Mucosa of descending colon (tissue), 3 donors: ENCODE measurements around the gene EVA1A. TPM values are rescaled to one million over a fixed set of nuclear protein-coding genes. Genes with fewer than 3 reads are reported as not detected.

Experiments
- ATAC-seq: fragments of 200-7000 bp; cut with Tn5 transposase; one replicate; pipeline ENCODE4 v1.9.1; 2020; ENCODE audit warnings: mild to moderate bottlenecking, moderate library complexity
- DNase-seq, 3 donors: peaks; one replicate each; pipeline ENCODE4 v3.0.0-alpha.2; 2020
- H3K36me3 ChIP-seq: fragments of 200-600 bp; one replicate; pipeline ENCODE4 v1.8.0; 2021; ENCODE audit warnings: low read depth, mild to moderate bottlenecking
- H3K4me1 ChIP-seq: fragments of 200-600 bp; one replicate; pipeline ENCODE4 v1.8.0; 2021; ENCODE audit warnings: low read depth, mild to moderate bottlenecking
- H3K4me3 ChIP-seq: fragments of 200-600 bp; one replicate; pipeline ENCODE4 v1.8.0; 2021; ENCODE audit warnings: mild to moderate bottlenecking
- H3K9me3 ChIP-seq: fragments of 200-600 bp; one replicate; pipeline ENCODE4 v1.8.0; 2021; ENCODE audit warnings: mild to moderate bottlenecking
- CTCF ChIP-seq: fragments of 200-600 bp; IDR thresholded peaks from one replicate; pipeline ENCODE4 v1.8.0; 2022; ENCODE audit warnings: antibody characterized with exemption, mild to moderate bottlenecking
- intact Hi-C, 2 donors: fragments of 100-400 bp; cut with DNase I in 1 of 2; cut with micrococcal nuclease in 1 of 2; formaldehyde crosslinking; loops; one replicate each; pipeline versions ENCODE4 v1.11.0 to v1.11.1; 2022; cut with DNase I, micrococcal nuclease
- total RNA-seq, 3 donors: library from RNA; stranded (reverse); fragmentation: NEBNext Ultra II Directional in 2 of 3; extraction: Animal tissue kit (Norgen Biotek cat#: 25700) in 2 of 3; gene quantifications; one replicate each; pipeline versions ENCODE4 v1.2.1 to v1.2.4, GENCODE V29; 2021 to 2023
- donor health status: DM: no; HTN: no; CAD: no; lungs with moderate emphysema.
- donor health status: DM: no; HTN: no; CAD: no.
- donor health status: DM: no; HTN: yes; CAD: no.

Gene EVA1A
- total RNA-seq, 3 donors from 2014 or later, result 0.72 to 1.3 TPM; not detected in 1

GRCh38 chr2:75525434-75526310 is 35.1 kb downstream of the EVA1A start:
- no peak overlapping the region for H3K4me3 ChIP-seq
- ATAC-seq (no peak), DNase-seq (no peak)
- intact Hi-C loops, result no loop called here
- no peak for TF ChIP-seq CTCF
- H3K9me3 ChIP-seq, result no peaks in the 10 kb centered on the region
- H3K36me3 ChIP-seq, result no peaks in the 10 kb centered on the region
- no peaks in the 10 kb centered on the region for H3K4me1 ChIP-seq

GRCh38 chr2:75524276-75524911 is 36.3 kb downstream of the EVA1A start:
- no peaks in the 10 kb centered on the region for H3K9me3 ChIP-seq
- H3K4me1 ChIP-seq, result no peaks in the 10 kb centered on the region
- intact Hi-C loops, result no loop called here
- H3K4me3 ChIP-seq, result no peak overlapping the region
- no peak for DNase-seq
- no peak for TF ChIP-seq CTCF
- no peak for ATAC-seq
- H3K36me3 ChIP-seq, result no peaks in the 10 kb centered on the region

GRCh38 chr2:75523313-75524275 is 37.1 kb downstream of the EVA1A start:
- no peaks in the 10 kb centered on the region for H3K36me3 ChIP-seq
- no peak for TF ChIP-seq CTCF
- no peaks in the 10 kb centered on the region for H3K9me3 ChIP-seq
- ATAC-seq (peak; percentile 17), DNase-seq (no peak)
- intact Hi-C loops, result no loop called here
- H3K4me1 ChIP-seq, result no peaks in the 10 kb centered on the region
- no peak overlapping the region for H3K4me3 ChIP-seq

GRCh38 chr2:75522543-75523312 is 38.0 kb downstream of the EVA1A start:
- no peak for ATAC-seq
- intact Hi-C loops, result no loop called here
- H3K36me3 ChIP-seq, result no peaks in the 10 kb centered on the region
- no peaks in the 10 kb centered on the region for H3K4me1 ChIP-seq
- H3K4me3 ChIP-seq, result no peak overlapping the region
- no peaks in the 10 kb centered on the region for H3K9me3 ChIP-seq
- DNase-seq, result no peak
- no peak for TF ChIP-seq CTCF
